ENCODE data around the gene FCSK. TPM values are rescaled to one million over a fixed set of nuclear protein-coding genes. Genes with fewer than 3 reads are reported as not detected.

Gene FCSK
- total RNA-seq, 1 donor from 2014 or later: 12.0 TPM

- Histone ChIP-seq H3K4me3 (ENCODE audit: insufficient read depth, low read depth, low read length) (no peak overlapping the region), H3K79me2 (ENCODE audit: insufficient read depth, low read length) (no peaks in the 10 kb centered on the region), H3K9me3 (ENCODE audit: insufficient read depth, low read depth, low read length) (no peaks in the 10 kb centered on the region), H3K4me1 (ENCODE audit: insufficient read depth, low read length) (no peaks in the 10 kb centered on the region), H3K4me2 (ENCODE audit: low read length) (no peak overlapping the region), H3K27ac (ENCODE audit: low read depth, low read length) (no peak overlapping the region), H2AFZ (ENCODE audit: low read depth, low read length) (no peak overlapping the region), H3K9ac (ENCODE audit: low read length) (no peak overlapping the region), H3K36me3 (ENCODE audit: insufficient read depth, low read length) (peaks cover 34% of the 10 kb centered on the region), H4K20me1 (ENCODE audit: insufficient read depth, low read length) (no peaks in the 10 kb centered on the region), H3K27me3 (ENCODE audit: insufficient read depth, low read length) (no peaks in the 10 kb centered on the region)
- peaks cover 26% of the 10 kb centered on the region for H3K36me3 Mint-ChIP-seq (ENCODE audit: low read depth, unreplicated experiment)
- H3K4me3 Mint-ChIP-seq (ENCODE audit: unreplicated experiment): no peak overlapping the region
- H3K27ac Mint-ChIP-seq (ENCODE audit: unreplicated experiment): no peak overlapping the region
- FAIRE-seq (no peak), DNase-seq (ENCODE audit: low read depth) (no peak)
- peaks cover 4% of the 10 kb centered on the region for H3K4me1 Mint-ChIP-seq (ENCODE audit: low read depth, unreplicated experiment)
- peaks cover 3% of the 10 kb centered on the region for H3K9me3 Mint-ChIP-seq (ENCODE audit: unreplicated experiment)
- TF ChIP-seq CTCF (IDR thresholded peaks at IDR 0.05; ENCODE audit: insufficient read depth, low read depth, low read length) (no peak), EZH2 (IDR thresholded peaks at IDR 0.05; ENCODE audit: insufficient read depth, low read length) (no peak)
- no peaks in the 10 kb centered on the region for H3K27me3 Mint-ChIP-seq (ENCODE audit: low read depth, unreplicated experiment)
These were observed 40.4 kb downstream of the FCSK start for GRCh38 chr16:70494777-70495176.

- Histone ChIP-seq H3K27ac (ENCODE audit: low read depth, low read length) (no peak overlapping the region), H4K20me1 (ENCODE audit: insufficient read depth, low read length) (no peaks in the 10 kb centered on the region), H3K4me3 (ENCODE audit: insufficient read depth, low read depth, low read length) (no peak overlapping the region), H2AFZ (ENCODE audit: low read depth, low read length) (no peak overlapping the region), H3K9ac (ENCODE audit: low read length) (no peak overlapping the region), H3K4me2 (ENCODE audit: low read length) (no peak overlapping the region), H3K79me2 (ENCODE audit: insufficient read depth, low read length) (no peaks in the 10 kb centered on the region), H3K9me3 (ENCODE audit: insufficient read depth, low read depth, low read length) (no peaks in the 10 kb centered on the region), H3K36me3 (ENCODE audit: insufficient read depth, low read length) (peaks cover 32% of the 10 kb centered on the region), H3K4me1 (ENCODE audit: insufficient read depth, low read length) (no peaks in the 10 kb centered on the region), H3K27me3 (ENCODE audit: insufficient read depth, low read length) (no peaks in the 10 kb centered on the region)
- H3K4me1 Mint-ChIP-seq (ENCODE audit: low read depth, unreplicated experiment): peaks cover 4% of the 10 kb centered on the region
- FAIRE-seq (no peak), DNase-seq (ENCODE audit: low read depth) (no peak)
- no peak for TF ChIP-seq EZH2 (IDR thresholded peaks at IDR 0.05; ENCODE audit: insufficient read depth, low read length)
- TF ChIP-seq CTCF (IDR thresholded peaks at IDR 0.05; ENCODE audit: insufficient read depth, low read depth, low read length): no peak
- H3K27ac Mint-ChIP-seq (ENCODE audit: unreplicated experiment): no peak overlapping the region
- H3K36me3 Mint-ChIP-seq (ENCODE audit: low read depth, unreplicated experiment): peaks cover 21% of the 10 kb centered on the region
- H3K9me3 Mint-ChIP-seq (ENCODE audit: unreplicated experiment): peaks cover 3% of the 10 kb centered on the region
- H3K27me3 Mint-ChIP-seq (ENCODE audit: low read depth, unreplicated experiment): no peaks in the 10 kb centered on the region
- H3K4me3 Mint-ChIP-seq (ENCODE audit: unreplicated experiment): no peak overlapping the region
These were observed 41.2 kb downstream of the FCSK start for GRCh38 chr16:70495425-70496182.

- H3K9me3 ChIP-seq (ENCODE audit: insufficient read depth, low read depth, low read length): no peaks in the 10 kb centered on the region
- H3K27ac ChIP-seq (ENCODE audit: low read depth, low read length): no peak overlapping the region
- FAIRE-seq (no peak), DNase-seq (ENCODE audit: low read depth) (no peak)
- Mint-ChIP-seq H3K4me3 (ENCODE audit: unreplicated experiment) (no peak overlapping the region), H3K27ac (ENCODE audit: unreplicated experiment) (no peak overlapping the region), H3K4me1 (ENCODE audit: low read depth, unreplicated experiment) (peaks cover 4% of the 10 kb centered on the region), H3K36me3 (ENCODE audit: low read depth, unreplicated experiment) (peaks cover 26% of the 10 kb centered on the region), H3K9me3 (ENCODE audit: unreplicated experiment) (peaks cover 3% of the 10 kb centered on the region), H3K27me3 (ENCODE audit: low read depth, unreplicated experiment) (no peaks in the 10 kb centered on the region)
- H3K4me1 ChIP-seq (ENCODE audit: insufficient read depth, low read length): no peaks in the 10 kb centered on the region
- H3K4me3 ChIP-seq (ENCODE audit: insufficient read depth, low read depth, low read length): no peak overlapping the region
- H3K4me2 ChIP-seq (ENCODE audit: low read length): no peak overlapping the region
- no peaks in the 10 kb centered on the region for H3K27me3 ChIP-seq (ENCODE audit: insufficient read depth, low read length)
- H3K9ac ChIP-seq (ENCODE audit: low read length): no peak overlapping the region
- H3K79me2 ChIP-seq (ENCODE audit: insufficient read depth, low read length): no peaks in the 10 kb centered on the region
- H2AFZ ChIP-seq (ENCODE audit: low read depth, low read length): no peak overlapping the region
- no peaks in the 10 kb centered on the region for H4K20me1 ChIP-seq (ENCODE audit: insufficient read depth, low read length)
- peaks cover 37% of the 10 kb centered on the region for H3K36me3 ChIP-seq (ENCODE audit: insufficient read depth, low read length)
- TF ChIP-seq CTCF (IDR thresholded peaks at IDR 0.05; ENCODE audit: insufficient read depth, low read depth, low read length) (no peak), EZH2 (IDR thresholded peaks at IDR 0.05; ENCODE audit: insufficient read depth, low read length) (no peak)
These were observed 42.1 kb downstream of the FCSK start for GRCh38 chr16:70496513-70496912.
